CD4-positive, alpha-beta T cell treated with Interleukin-17A for 1 hour (primary cell): ENCODE results near the gene CYP20A1.
"Not testable (repeated sequence)": the region's sequence is repeated elsewhere in the genome, so short reads cannot be mapped to it uniquely, and the experiment has no call there.

Source experiments
- DNase-seq: peaks from one replicate; pipeline ENCODE4 v3.0.0-alpha.2; 2020

The CYP20A1 gene

GRCh38 chr2:203282101-203282500, 43.3 kb downstream of the CYP20A1 start:
- no peak for DNase-seq

DNA sequence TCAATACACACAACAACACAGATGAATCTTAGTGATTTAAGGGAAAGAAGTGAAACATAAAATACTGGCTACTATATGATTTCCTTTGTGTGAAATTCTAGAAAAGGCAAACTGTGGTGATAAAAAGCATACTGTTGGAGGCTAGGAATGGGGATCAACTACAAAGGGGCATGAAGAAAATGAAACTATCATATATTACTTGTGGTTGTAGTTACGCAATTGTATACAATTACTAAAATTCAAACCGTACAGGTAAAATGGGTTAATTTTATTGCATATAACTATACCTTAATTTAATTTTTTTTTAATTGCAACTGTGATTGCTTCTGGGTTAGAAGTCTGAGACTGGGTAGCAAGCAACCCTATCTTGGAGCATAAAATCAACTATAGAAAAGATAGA, 47.7 kb downstream of the CYP20A1 start:
- DNase-seq = no peak

- no peak for DNase-seq
Measured at GRCh38 chr2:203301667-203302066, 62.8 kb downstream of the CYP20A1 start.

DNA sequence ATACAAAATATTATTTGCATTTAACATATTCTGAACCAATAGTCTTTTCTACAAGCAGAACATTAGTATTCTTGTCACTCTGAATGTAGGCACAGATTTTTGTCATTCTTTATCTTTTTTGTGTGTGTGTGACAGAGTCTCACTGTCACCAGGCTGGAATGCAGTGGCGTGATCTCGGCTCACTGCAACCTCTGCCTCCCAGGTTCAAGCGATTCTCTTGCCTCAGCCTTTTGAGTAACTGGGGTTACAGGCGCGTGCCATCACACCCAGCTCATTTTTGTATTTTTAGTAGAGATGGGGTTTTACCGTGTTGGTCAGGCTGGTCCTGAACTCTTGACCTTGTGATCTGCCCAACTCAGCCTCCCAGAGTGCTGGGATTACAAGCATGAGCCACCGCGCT, 63.8 kb downstream of the CYP20A1 start:
- not testable (repeated sequence) for DNase-seq

DNA sequence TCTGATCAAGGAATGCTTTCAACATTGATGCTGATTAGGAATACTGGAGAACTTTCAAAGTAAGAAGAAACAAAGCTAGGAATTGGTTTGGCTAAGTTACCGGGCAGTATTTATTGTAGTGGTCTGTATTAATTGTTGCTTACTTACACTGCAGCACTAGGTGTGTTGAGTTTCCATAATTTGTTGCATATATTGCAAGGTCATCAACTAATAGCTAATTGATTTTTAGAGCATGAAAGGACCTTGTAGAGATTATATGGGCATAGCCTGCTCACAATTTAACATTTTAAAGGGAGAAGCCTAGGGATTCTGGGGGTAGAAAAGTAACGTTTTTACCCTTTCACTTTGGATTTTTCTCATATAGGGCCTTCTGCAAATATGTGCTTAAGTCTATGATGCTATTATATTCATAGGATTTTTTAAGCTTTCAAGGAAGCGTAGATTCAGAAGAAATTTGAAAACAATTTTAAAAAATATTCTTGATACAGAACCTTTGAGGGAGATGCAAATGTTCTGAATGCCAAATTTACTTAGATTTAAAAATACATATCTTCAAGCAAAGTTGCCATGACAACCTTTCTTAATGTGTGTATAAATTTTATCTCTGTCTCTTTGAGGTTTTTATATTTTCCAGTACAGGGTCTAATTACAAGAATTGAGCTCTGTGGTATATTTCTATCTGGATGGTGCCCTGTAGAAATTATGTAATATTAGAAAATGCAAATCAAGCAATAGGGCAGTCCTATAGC, 72.0 kb downstream of the CYP20A1 start:
- no peak for DNase-seq

- DNase-seq = no peak
Measured at GRCh38 chr2:203326356-203326755, 87.5 kb downstream of the CYP20A1 start.

DNA sequence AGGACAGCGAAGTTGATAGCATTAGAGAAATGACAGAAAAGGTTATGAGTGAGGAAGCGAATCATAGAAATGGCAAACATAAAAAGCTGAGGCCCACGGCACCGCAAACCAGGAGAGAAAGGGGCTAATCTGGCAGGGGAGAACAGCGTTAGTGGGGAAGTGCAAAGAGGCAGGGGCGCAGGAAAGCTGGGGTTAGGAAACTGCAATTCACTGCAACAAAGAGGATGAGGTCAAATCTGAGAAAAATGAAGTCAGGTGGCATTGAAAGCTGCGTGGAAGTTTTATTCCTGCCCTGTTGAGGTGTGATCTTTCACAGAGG, 88.7 kb downstream of the CYP20A1 start:
- peak; percentile 1 for DNase-seq

DNA sequence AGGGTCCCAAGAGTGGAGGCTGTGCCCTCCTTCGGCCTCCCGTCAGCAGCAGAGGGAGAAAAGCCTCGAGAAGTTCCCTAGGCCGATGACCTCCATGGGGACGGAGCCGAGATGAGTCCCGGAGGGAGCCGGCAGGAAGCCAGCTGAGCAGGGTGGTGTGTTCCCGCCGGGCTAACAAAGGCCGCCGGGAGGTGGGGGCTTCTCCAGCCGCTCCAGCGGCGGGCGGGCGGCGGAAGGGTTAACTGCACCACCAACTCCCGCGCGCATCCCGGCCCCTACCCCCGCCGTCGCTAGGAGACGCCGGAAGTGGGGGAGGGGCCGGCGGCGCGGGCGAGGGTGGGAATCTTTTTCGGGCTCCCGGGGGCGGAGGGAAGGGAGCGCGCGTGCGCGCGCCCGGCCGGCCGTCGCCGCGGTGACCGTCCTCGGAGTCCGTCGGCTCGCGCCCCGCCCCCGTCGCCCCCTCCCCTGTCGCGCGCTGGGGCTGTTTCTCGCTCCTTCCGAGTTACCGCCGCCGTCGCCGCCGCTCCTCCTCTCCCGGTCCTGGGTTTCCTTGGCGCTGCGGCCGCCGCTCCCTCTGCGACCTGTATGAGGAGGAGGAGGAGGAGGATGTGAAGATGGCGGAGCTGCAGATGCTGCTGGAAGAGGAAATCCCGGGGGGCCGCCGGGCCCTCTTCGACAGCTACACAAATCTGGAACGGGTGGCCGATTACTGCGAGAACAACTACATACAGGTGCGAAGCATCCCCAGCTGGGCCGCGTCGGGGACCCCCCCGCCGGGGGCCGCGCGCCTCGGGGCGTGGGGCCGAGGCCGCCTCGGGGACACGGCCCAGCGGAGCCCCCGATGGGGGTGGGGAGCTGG, 89.3 kb downstream of the CYP20A1 start, which contains the start of gene ABI2:
Gene ABI2 (plus strand): TSS at position 494 of the 859 bp plus-strand sequence. CDS start 121 bp downstream, at position 615.
- peak; percentile 67 for DNase-seq

- peak; percentile 25 for DNase-seq
Measured at GRCh38 chr2:203328760-203329540, 90.1 kb downstream of the CYP20A1 start.

GRCh38 chr2:203330434-203330833, 91.6 kb downstream of the CYP20A1 start:
- no peak for DNase-seq

DNA sequence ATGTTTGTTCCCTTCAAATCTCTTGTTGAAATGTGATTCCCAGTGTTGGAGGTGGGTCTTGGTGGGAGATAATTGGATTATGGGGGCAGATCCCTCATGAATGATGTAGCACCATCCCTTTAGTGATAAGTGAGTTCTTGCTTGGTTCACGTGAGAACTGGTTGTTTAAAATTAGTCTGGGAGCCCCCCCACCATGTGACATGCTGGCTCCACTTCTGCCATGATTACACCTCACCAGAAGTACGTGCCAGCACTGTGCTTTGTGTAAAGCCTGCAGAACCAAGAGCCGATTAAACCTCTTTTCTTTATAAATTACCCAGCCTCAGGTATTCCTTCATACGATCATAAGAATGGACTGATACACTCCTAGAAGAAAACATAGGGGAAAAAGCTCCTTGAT, 99.5 kb downstream of the CYP20A1 start:
- no peak for DNase-seq

DNA sequence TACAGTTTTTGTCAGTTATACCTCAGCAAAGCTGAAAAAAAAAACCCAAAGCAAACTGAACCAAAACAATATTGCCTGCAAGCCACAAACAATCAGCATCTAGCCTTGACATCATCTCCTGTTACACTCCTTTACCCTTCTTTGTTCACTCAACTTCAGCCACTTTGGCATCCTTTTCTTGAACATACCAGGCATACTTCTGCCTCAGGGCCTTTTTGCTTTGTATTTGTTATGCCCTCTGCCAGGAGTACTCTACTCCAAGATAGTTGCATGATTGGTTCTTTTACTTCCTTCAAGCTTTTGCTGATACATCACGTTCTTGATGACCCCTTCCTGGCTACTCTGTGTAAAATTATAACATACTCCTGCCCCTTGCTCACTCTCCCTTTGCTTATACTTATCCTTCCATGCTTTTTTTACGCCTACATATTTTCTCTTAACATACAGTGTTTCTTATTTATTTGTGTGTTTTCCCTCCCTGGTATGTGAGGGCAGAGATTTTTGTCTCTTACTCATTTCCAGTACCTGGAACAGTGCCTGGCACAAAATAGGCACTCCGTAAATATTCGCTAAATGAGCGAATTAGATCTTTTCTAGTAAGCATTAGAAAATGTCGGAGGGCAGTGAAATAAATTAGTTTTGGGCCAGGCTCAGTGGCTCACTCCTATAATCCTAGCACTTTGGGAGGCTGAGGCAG, 102.1 kb downstream of the CYP20A1 start:
- DNase-seq = no peak

DNA sequence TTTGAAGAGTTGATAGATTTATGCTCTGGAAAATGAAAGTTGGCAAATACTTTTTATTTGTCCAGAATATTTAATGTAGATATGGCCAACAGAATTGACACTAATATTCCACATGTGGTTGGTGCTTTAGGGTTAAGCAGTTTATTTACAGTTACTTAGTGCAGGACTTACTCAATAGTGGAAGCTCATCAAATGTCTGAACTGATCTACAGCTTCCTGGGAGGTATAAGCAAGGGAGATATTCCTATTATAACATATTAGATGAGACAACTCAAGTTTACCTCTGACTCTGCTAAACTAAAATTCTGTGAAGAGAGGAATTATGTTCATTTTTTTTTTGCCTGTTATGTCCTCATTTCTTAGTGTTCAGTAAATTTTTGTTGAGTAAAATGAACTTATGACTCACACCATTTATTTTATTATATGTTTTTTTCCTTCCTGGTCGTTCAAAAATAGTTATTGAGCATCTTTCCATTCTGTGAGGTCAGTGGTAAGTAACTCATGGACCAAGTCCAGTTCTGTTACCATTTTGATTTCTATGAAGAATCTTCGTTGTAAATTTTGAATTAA, 103.0 kb downstream of the CYP20A1 start:
- DNase-seq = no peak

GRCh38 chr2:203342374-203342773, 103.6 kb downstream of the CYP20A1 start:
- not testable (repeated sequence) for DNase-seq

GRCh38 chr2:203344667-203345066, 105.8 kb downstream of the CYP20A1 start:
- no peak for DNase-seq

GRCh38 chr2:203346612-203347011, 107.8 kb downstream of the CYP20A1 start:
- DNase-seq = no peak

GRCh38 chr2:203347375-203347774, 108.6 kb downstream of the CYP20A1 start:
- DNase-seq = no peak

- DNase-seq = no peak
Measured at GRCh38 chr2:203352604-203353255, 113.9 kb downstream of the CYP20A1 start.

GRCh38 chr2:203354966-203355365, 116.1 kb downstream of the CYP20A1 start:
- DNase-seq = no peak
